RPMI7951 (cell line): ENCODE data around the gene DNAAF5. TPM values are rescaled to one million over a fixed set of nuclear protein-coding genes. Genes with fewer than 3 reads are reported as not detected.
A peak's percentile ranks its signal among the peaks of the same experiment; 100 is the strongest.

Experiments
- DNase-seq: peaks from one replicate; pipeline ENCODE4 v3.0.0-alpha.2; 2012; ENCODE audit warnings: low read depth
- total RNA-seq: library from RNA; depleted of rRNA; stranded (reverse); fragments of >200 nt; shearing (Covaris generic); gene quantifications from 2 replicates; pipeline ENCODE4 v1.2.3, GENCODE V29; 2014; rRNA removed

Gene DNAAF5
- total RNA-seq: 33.3 and 41.3 TPM in 2 replicates

- DNase-seq: peak; percentile 88
These were observed at the start of gene DNAAF5 for GRCh38 chr7:726084-726853. DNAAF5 (plus strand) TSS chr7:726699; CDS start chr7:726721, 22 bp downstream.

- DNase-seq: no peak
These were observed 49.5 kb upstream of the DNAAF5 start for GRCh38 chr7:676972-677385.

DNA sequence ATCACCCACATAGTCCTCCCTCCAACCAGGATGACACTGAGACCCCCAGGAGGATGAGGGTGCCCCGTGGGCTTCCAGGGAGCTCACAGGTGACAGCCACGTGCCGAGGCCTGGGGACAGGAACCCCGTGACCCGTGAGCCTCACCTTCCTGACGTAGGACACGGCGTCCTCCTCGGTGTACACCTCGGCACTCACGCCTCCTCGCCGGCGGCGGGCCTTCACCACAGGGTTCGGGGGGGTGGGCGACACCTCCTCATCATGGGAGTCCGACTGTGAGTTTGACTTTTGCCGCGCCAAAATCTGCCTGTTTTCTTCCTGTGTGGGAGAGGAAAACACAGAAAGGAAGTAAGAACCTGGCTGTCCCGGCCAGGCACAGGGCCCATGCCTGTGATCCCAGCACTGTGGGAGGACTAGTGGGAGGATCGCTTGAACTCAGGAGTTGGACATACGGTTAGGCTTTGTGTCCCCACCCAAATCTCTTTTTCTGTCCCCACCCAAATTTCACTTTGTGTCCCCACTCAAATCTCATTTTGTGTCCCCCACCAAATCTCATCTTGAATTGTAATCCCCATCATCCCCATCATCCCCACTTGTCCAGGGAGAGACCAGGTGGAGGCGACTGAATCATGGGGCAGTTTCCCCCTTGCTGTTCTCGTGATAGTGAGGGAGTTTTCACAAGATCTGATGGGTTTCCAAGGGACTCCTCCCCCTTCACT lies 45.9 kb upstream of the DNAAF5 start:
- no peak for DNase-seq

DNA sequence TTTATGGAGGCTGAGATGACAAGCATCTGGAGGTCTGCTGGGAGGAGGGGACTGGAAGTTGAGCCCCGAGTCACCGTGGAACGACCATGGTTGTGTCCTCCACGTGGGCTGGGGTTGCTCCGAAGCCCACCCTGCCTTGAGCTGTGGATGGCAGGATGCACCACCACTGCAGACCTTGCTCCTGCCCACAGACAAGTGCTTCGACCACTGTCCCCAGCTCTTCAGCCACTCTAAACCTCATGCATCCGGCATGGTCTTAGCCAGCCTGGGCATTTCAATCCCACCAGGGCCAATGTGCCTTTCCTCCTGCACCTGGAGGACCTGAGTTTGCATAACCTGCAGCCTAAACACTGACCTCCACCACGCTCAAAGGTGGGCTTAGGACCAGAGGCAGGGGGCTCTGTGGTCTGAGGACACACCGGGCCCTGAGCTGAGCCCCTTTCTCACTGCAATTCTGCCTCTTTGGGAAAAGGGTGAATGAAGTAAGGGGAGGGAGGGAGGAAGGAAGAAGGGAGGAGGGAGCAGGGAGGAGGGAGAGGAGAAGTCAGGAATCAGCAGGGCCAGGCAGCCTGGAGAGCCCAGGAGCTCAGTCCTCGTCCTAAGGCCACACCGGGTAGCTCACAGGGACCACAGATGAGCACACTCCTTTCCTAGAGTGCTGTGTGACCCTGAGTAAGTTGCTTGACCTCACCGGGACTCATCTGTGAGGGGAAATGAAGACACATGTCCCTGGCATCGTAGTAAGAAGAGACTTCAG lies 44.8 kb upstream of the DNAAF5 start:
- no peak for DNase-seq

DNA sequence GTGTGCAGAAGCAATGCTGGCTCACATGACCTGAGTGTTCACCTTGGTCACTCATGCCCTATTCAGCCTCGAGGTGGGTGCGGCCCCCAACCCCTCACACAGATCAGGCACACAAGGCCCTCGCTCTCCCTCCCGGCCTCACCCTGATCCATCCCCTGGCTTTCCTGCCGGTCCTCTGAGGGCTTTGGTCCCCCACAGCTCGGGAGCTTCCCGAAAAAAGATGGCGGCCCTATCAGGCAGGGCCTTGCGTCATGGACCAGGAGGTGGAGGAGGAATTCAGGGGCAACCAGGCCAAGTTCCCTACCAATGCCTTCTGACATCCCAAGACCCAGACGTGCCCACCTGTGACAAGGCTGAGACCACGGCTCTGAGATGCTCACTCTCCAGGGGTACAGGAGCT lies 43.7 kb upstream of the DNAAF5 start:
- DNase-seq: no peak

DNA sequence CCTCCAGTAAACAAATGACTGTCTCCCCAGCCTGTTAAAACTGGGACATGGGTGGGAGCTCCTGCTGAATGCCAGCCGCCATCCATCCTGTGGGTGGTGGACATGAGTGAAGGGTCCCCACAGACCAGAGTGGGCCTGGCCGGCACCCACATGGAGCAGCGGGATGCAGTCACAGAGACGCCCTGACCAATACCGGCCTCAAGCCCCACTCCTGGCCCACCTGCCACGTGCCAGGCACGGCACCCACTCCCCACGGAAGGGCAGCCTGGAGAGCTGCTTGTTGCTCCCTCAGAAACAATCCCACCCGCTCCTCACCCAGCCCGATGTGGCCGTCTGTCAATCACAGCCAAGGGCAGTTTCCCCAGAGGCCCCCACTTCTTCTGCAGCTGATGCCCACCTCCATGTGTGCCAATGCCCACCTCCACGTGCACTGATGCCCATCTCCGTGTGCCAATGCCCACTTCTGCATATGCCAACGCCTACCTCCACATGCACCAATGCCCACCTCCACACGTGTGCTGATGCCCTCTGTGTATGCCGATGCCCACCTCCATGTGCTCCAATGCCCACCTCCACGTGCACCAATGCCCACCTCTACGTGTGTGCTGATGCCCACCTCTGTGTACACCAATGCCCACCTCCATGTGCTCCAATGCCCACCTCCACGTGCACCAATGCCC lies 42.8 kb upstream of the DNAAF5 start:
- no peak for DNase-seq

- DNase-seq: no peak
These were observed 42.1 kb upstream of the DNAAF5 start for GRCh38 chr7:684416-684815.

DNA sequence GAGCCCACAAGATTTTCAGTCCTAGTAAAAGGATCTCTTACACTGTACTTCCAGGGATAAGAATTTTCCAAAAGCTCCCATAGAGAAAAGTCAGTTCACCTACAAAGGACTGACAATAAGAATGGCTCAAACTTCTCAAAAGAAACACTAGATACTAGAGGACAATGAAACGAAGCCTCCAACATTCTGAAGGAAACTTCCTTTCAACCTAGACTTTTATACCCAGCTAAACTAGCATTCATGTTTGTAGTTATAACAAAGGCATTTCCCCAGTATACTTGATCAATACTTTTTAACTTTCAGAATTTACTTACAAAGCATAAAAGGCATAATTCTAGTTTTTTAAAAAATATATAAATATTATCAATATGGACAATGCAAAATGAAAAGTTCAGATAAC lies 41.0 kb upstream of the DNAAF5 start:
- DNase-seq: no peak

DNA sequence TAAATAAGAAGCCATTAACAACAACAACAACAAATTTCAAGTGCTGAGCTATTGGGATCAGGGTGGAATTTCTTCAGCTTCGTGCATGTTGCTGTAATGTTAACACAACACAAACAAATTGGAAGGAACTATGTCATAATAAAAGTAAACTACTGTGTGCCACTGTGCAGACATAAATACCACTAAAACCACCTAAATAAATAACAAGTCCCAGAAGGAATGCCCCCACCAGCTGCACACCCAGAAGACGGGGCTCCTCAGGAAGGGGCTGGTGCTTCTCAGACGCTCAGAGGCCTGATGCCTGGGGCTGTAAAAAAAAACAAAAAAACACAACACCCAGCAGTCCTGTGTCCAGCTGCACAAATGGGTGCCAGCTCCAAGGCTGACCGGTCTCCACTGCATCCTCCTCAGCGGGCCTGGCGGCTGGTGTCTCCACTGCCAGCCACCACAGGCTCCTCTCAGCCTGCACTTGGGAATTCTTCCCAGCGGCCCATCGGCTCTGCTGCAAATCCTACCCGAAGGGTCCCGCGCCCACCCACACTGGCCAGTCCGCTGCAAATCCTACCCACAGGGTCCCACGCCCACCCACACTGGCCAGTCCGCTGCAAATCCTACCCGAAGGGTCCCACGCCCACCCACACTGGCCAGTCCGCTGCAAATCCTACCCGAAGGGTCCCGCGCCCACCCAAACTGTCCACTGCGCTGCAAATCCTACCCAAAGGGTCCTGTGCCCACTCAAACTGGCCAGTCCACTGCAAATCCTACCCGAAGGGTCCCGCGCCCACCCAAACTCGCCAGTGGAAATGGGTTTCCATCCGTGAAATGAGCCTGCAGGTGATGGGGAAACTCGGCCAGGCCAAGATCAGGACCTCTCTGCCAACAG lies 35.8 kb upstream of the DNAAF5 start:
- no peak for DNase-seq

DNA sequence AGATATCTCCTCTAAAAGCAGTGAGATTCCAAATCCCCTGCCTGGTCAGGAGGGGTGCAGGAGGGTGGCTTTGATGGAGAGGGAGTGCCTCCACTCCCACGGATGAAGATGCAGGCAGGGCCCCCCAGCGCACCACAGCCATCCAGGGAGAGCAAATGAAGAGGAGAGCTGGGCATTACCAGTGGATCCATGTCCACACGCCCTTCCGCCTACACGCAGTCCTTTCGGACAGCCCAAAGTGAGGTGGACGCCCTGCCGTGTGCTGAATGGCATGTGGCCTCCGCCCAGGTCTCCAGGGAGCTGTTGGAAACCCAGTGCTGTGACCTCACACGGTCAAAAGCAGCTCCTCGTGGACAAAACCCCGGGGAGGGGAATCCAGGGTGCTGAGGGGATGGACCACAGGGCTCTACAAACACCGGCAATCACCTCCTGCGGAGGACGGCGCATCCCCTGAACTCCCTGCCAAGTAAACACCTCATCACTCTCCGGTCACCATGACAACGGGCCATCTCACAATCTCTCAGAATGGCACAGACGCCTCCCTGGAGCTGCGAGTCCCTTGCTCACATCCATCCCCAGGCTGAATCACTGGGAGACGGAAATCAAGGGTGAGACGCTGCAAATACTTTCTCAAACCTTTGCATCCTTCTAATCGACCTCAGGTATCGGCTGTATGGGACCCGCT lies 35.0 kb upstream of the DNAAF5 start:
- no peak for DNase-seq

- no peak for DNase-seq
These were observed 33.2 kb upstream of the DNAAF5 start for GRCh38 chr7:693280-693679.

GRCh38 chr7:696426-696811 lies 30.1 kb upstream of the DNAAF5 start:
- no peak for DNase-seq

DNA sequence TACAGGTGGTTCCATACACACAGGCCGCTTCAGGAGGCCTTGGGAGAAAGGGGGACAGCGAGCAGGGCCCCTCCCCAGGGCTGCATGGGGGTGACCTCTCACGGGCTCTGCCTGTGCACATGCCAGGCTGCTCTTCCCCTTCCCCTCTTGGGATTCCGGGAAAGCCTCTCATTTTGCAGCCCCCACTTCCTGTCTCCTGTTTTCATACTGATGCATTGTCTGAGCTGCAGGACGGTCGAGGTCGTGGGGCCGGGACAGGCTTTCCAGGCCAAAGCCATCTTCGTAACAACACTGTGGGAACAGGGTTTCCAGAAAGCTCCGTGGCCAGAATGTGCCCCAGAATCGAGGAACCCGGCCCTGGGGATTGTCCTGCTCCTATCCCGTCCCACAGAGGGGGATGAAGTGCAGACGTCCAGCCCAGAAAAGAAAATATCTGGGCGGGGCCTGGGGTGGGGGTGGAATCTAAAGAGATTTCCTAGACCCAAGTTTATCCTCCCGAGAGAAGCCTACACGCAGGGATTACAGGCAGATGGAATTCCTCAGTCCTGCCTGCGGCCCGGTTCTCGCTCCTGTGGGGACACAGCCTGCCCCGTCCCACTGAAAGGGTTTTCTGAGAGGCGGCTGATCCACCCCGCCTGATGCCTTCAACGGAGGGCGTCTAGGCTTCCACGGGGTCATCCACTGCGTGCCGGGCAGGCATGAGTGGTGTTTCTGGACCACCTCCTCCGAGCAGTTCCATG lies 29.5 kb upstream of the DNAAF5 start:
- no peak for DNase-seq

DNA sequence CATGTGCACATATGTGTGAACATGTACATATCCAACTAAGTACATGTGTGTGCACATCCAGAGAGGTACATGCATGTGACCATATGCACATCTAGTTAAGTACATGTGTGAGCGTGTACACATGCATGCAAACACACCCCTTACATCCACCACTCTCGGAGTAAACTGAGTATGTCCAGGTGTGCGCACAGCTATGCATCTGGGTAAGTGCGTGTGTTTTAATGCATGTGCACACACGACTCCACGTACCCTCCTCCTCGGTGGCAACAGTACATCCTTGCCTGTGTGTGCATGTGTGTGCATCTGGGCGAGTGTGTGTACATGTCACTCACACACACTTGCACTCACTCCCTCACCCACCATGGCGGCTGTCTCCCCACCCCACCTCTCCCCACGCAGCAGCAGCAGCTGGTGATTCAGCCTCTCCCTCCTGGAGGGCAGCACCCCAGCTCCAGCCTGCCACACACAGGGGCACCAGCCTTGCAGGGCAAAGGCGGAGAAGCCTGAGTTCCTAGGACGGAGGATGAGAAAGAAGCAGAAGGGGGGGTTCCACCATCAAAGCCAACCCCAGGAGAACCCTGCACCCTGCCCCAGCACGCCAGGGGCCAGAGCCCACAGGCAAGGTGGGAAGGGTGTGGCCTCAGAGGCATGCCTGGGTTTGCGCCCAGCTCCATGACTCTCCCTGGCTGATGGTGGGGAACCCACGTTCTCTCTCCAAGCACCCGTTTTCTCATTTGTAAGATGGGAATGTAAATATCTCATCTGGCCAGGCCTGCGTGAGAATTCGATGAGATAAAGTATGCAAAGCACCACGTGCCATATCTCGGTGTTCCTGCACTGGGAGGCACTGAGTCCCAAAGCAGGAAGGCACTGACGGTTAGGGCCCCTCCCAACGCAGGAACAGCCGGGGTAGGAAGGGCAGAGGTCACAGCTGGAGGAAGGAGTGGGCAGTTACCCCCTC lies 27.7 kb upstream of the DNAAF5 start:
- no peak for DNase-seq

GRCh38 chr7:699476-700170 lies 26.9 kb upstream of the DNAAF5 start:
- DNase-seq: no peak

GRCh38 chr7:701086-701671 lies 25.3 kb upstream of the DNAAF5 start:
- DNase-seq: no peak

GRCh38 chr7:703049-703448 lies 23.4 kb upstream of the DNAAF5 start:
- no peak for DNase-seq
